GM23338 (cell line): ENCODE data around the gene TSC22D1. TPM values are rescaled to one million over a fixed set of nuclear protein-coding genes. Genes with fewer than 3 reads are reported as not detected.

Experiments
- ATAC-seq: fragments of 200-7000 bp; cut with Tn5 transposase; 3 replicates; pipeline ENCODE4 v1.9.1; 2020
- DNase-seq: peaks from one replicate; pipeline ENCODE4 v3.0.0-alpha.2; 2015; ENCODE audit warnings: low spot score
- H2AFZ ChIP-seq: fragments of 200-600 bp; sonication (generic); 2 replicates; pipeline ENCODE4 v1.8.0; 2016; ENCODE audit warnings: antibody characterized with exemption, mild to moderate bottlenecking, moderate library complexity
- H3F3A ChIP-seq: fragments of 200-600 bp; sonication (generic); replicated peaks from 2 replicates; pipeline ENCODE4 v1.8.0; 2017; ENCODE audit warnings: antibody characterized with exemption, mixed run types, low read depth
- H3K27ac ChIP-seq: fragments of 200-600 bp; sonication (generic); 2 replicates; pipeline ENCODE4 v1.6.1; 2016; ENCODE audit warnings: low read depth
- H3K27me3 ChIP-seq: fragments of 200-600 bp; sonication (generic); 2 replicates; pipeline ENCODE4 v1.8.0; 2016; ENCODE audit warnings: mild to moderate bottlenecking, mixed run types, moderate library complexity; ENCODE audit not compliant: insufficient read depth
- H3K36me3 ChIP-seq: fragments of 200-600 bp; sonication (generic); 2 replicates; pipeline ENCODE4 v1.8.0; 2016; ENCODE audit warnings: mild to moderate bottlenecking; ENCODE audit not compliant: insufficient read depth
- H3K4me1 ChIP-seq: fragments of 200-600 bp; sonication (generic); 2 replicates; pipeline ENCODE4 v1.8.0; 2016; ENCODE audit warnings: mild to moderate bottlenecking, moderate library complexity; ENCODE audit not compliant: insufficient read depth
- H3K4me2 ChIP-seq: fragments of 200-600 bp; sonication (generic); 2 replicates; pipeline ENCODE4 v1.7.1; 2017; ENCODE audit warnings: mixed run types
- H3K4me3 ChIP-seq: fragments of 200-600 bp; sonication (generic); 2 replicates; pipeline ENCODE4 v1.6.1; 2016; ENCODE audit warnings: mixed run types
- H3K79me2 ChIP-seq: fragments of 200-600 bp; sonication (generic); replicated peaks from 2 replicates; pipeline ENCODE4 v1.8.0; 2017; ENCODE audit warnings: mild to moderate bottlenecking; ENCODE audit not compliant: insufficient read depth
- H3K9me2 ChIP-seq: fragments of 200-600 bp; sonication (generic); 2 replicates; pipeline ENCODE4 v1.8.0; 2017; ENCODE audit not compliant: insufficient read depth
- H4K20me1 ChIP-seq: fragments of 200-600 bp; sonication (generic); replicated peaks from 2 replicates; pipeline ENCODE4 v1.8.0; 2017; ENCODE audit warnings: mild to moderate bottlenecking; ENCODE audit not compliant: insufficient read depth
- H3K27ac Mint-ChIP-seq: 2 replicates; pipeline ENCODE4 v1.8.0; 2020; ENCODE audit warnings: inconsistent platforms, mild to moderate bottlenecking, moderate library complexity, mixed read lengths
- H3K27me3 Mint-ChIP-seq: 3 replicates; pipeline ENCODE4 v1.8.0; 2022; ENCODE audit warnings: low read depth, mild to moderate bottlenecking, moderate library complexity, mixed read lengths, inconsistent platforms; ENCODE audit not compliant: insufficient read depth, poor library complexity
- H3K36me3 Mint-ChIP-seq: 3 replicates; pipeline ENCODE4 v1.8.0; 2021; ENCODE audit warnings: low read depth, mild to moderate bottlenecking, inconsistent platforms, moderate library complexity, mixed read lengths
- H3K4me1 Mint-ChIP-seq: 3 replicates; pipeline ENCODE4 v1.8.0; 2020; ENCODE audit warnings: mild to moderate bottlenecking, inconsistent platforms, mixed read lengths
- H3K4me3 Mint-ChIP-seq: 3 replicates; pipeline ENCODE4 v1.8.0; 2021; ENCODE audit warnings: moderate library complexity, mild to moderate bottlenecking, inconsistent platforms, mixed read lengths
- H3K9me3 Mint-ChIP-seq: 3 replicates; pipeline ENCODE4 v1.8.0; 2020; ENCODE audit warnings: moderate library complexity, mild to moderate bottlenecking, inconsistent platforms, mixed read lengths
- CREB1 ChIP-seq: fragments of 250-450 bp; sonication (Bioruptor Pico); IDR thresholded peaks from 2 replicates; pipeline ENCODE4 v1.5.0; 2020; ENCODE audit warnings: low read depth, mild to moderate bottlenecking, moderate library complexity
- EZH2 ChIP-seq: fragments of 200-600 bp; sonication (generic); IDR thresholded peaks from one replicate; pipeline ENCODE4 v1.8.0; 2017; ENCODE audit warnings: antibody characterized with exemption, mild to moderate bottlenecking, low read depth; ENCODE audit not compliant: unreplicated experiment
- EZH2phosphoT487 ChIP-seq: fragments of 200-600 bp; sonication (generic); IDR thresholded peaks from one replicate; pipeline ENCODE4 v1.8.1; 2018; ENCODE audit warnings: antibody characterized with exemption; ENCODE audit not compliant: unreplicated experiment
- JUNB ChIP-seq: IDR thresholded peaks from one replicate; pipeline ENCODE4 v1.6.1; 2016; ENCODE audit warnings: antibody characterized with exemption; ENCODE audit not compliant: unreplicated experiment
- POLR2AphosphoS5 ChIP-seq: IDR thresholded peaks from 2 replicates; pipeline ENCODE4 v1.6.1; 2016; ENCODE audit warnings: antibody characterized with exemption, low read depth
- STAT1 ChIP-seq: IDR thresholded peaks from one replicate; pipeline ENCODE4 v1.6.1; 2016; ENCODE audit warnings: antibody characterized with exemption; ENCODE audit not compliant: unreplicated experiment
- ZNF114 ChIP-seq: fragments of 250-450 bp; sonication (Bioruptor Pico); IDR thresholded peaks from 2 replicates; pipeline ENCODE4 v1.5.0; 2020; ENCODE audit warnings: mild to moderate bottlenecking, moderate library complexity
- ZNF331 ChIP-seq: fragments of 250-450 bp; sonication (Bioruptor Pico); IDR thresholded peaks from 2 replicates; pipeline ENCODE4 v1.5.0; 2020; ENCODE audit warnings: low read depth, mild to moderate bottlenecking, moderate library complexity
- polyA plus RNA-seq: library from polyadenylated mRNA; unstranded; fragments of >200 nt; fragmentation: Nextera tagmentation; extraction: Ambion mirVana; gene quantifications from 2 replicates; pipeline ENCODE4 v1.2.1, GENCODE V29; 2016
- total RNA-seq: library from RNA; depleted of rRNA; stranded (reverse); fragments of >200 nt; shearing (Covaris generic); gene quantifications from 2 replicates; pipeline ENCODE4 v1.2.3, GENCODE V29; 2014
- TF ChIP-seq, protein P1 (sequence below), 2 experiments: fragments of 200-600 bp in 1 of 2; sonication (generic) in 1 of 2; conservative IDR thresholded peaks; 2 replicates each; pipeline versions ENCODE4 v1.5.1 to v1.6.1; 2016 to 2017; ENCODE audit warnings: antibody characterized with exemption in 2 of 2, low read depth in 2 of 2, mild to moderate bottlenecking in 2 of 2, moderate library complexity in 1 of 2
- TF ChIP-seq, protein P2 (sequence below): fragments of 250-450 bp; sonication (Bioruptor Pico); IDR thresholded peaks from 2 replicates; pipeline ENCODE4 v1.5.0; 2020; ENCODE audit warnings: mild to moderate bottlenecking, moderate library complexity
- TF ChIP-seq, protein P3 (sequence below): IDR thresholded peaks from one replicate; pipeline ENCODE4 v1.6.1; 2018; ENCODE audit warnings: antibody characterized with exemption; ENCODE audit not compliant: unreplicated experiment
- TF ChIP-seq, protein P4 (sequence below): IDR thresholded peaks from 2 replicates; pipeline ENCODE4 v1.6.1; 2016; ENCODE audit warnings: antibody characterized with exemption

Gene TSC22D1
- total and polyA plus RNA-seq, 2 experiments from 2014 or later, result 58.5 to 114 TPM

DNA sequence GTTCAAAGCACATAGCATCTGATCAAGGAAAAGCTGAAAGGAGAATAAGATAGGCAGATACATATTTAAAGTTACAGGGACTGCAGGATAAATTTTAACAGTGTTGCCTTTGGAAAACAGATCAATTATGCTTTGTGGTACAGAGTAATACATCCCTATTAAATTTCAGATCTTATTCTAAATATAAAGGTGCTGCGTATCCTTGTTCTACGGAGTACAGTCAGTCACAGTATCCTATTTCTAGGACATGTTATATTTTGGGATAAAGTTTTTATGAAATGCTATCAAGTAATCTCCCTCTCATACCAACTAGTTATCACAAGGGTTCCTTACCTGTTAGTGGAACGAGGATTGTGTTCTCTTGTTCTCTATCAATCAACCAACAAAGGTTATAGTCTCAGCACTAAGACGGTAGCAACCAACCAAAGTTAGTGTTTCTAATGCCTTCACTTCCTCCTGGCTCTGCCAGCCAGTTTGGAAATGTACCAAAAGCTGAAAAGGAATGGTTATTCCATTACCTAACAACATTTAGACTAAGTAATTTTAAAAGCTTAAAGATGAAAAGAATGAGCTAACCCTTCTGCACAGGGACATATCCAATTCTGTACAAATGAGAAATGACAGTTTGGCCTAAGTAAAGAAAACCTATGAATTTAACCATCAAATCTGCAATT, 35.2 kb downstream of the TSC22D1 start:
- Mint-ChIP-seq H3K27ac (no peak overlapping the region), H3K9me3 (no peaks in the 10 kb centered on the region), H3K4me3 (no peak overlapping the region), H3K27me3 (no peaks in the 10 kb centered on the region), H3K36me3 (peaks cover 7% of the 10 kb centered on the region; the same call in 2 of the 3 replicates), H3K4me1 (peaks cover 8% of the 10 kb centered on the region; the same call in 2 of the 3 replicates)
- H3K36me3 ChIP-seq, result no peaks in the 10 kb centered on the region
- no peak for DNase-seq
- H3F3A ChIP-seq, result no peaks in the 10 kb centered on the region
- no peaks in the 10 kb centered on the region for H3K9me2 ChIP-seq
- TF ChIP-seq STAT1 (no peak), EZH2phosphoT487 (no peak), ZNF114 (CRISPR knock-in tag) (no peak), CREB1 (CRISPR knock-in tag) (no peak), EZH2 (no peak), ZNF331 (CRISPR knock-in tag) (no peak), POLR2AphosphoS5 (no peak), JUNB (no peak)
- TF ChIP-seq, protein P1, sequence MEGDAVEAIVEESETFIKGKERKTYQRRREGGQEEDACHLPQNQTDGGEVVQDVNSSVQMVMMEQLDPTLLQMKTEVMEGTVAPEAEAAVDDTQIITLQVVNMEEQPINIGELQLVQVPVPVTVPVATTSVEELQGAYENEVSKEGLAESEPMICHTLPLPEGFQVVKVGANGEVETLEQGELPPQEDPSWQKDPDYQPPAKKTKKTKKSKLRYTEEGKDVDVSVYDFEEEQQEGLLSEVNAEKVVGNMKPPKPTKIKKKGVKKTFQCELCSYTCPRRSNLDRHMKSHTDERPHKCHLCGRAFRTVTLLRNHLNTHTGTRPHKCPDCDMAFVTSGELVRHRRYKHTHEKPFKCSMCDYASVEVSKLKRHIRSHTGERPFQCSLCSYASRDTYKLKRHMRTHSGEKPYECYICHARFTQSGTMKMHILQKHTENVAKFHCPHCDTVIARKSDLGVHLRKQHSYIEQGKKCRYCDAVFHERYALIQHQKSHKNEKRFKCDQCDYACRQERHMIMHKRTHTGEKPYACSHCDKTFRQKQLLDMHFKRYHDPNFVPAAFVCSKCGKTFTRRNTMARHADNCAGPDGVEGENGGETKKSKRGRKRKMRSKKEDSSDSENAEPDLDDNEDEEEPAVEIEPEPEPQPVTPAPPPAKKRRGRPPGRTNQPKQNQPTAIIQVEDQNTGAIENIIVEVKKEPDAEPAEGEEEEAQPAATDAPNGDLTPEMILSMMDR (conservative IDR thresholded peaks at IDR 0.05; ENCODE audit: low read depth in 2 of 2), result no peak
- TF ChIP-seq, protein P2, sequence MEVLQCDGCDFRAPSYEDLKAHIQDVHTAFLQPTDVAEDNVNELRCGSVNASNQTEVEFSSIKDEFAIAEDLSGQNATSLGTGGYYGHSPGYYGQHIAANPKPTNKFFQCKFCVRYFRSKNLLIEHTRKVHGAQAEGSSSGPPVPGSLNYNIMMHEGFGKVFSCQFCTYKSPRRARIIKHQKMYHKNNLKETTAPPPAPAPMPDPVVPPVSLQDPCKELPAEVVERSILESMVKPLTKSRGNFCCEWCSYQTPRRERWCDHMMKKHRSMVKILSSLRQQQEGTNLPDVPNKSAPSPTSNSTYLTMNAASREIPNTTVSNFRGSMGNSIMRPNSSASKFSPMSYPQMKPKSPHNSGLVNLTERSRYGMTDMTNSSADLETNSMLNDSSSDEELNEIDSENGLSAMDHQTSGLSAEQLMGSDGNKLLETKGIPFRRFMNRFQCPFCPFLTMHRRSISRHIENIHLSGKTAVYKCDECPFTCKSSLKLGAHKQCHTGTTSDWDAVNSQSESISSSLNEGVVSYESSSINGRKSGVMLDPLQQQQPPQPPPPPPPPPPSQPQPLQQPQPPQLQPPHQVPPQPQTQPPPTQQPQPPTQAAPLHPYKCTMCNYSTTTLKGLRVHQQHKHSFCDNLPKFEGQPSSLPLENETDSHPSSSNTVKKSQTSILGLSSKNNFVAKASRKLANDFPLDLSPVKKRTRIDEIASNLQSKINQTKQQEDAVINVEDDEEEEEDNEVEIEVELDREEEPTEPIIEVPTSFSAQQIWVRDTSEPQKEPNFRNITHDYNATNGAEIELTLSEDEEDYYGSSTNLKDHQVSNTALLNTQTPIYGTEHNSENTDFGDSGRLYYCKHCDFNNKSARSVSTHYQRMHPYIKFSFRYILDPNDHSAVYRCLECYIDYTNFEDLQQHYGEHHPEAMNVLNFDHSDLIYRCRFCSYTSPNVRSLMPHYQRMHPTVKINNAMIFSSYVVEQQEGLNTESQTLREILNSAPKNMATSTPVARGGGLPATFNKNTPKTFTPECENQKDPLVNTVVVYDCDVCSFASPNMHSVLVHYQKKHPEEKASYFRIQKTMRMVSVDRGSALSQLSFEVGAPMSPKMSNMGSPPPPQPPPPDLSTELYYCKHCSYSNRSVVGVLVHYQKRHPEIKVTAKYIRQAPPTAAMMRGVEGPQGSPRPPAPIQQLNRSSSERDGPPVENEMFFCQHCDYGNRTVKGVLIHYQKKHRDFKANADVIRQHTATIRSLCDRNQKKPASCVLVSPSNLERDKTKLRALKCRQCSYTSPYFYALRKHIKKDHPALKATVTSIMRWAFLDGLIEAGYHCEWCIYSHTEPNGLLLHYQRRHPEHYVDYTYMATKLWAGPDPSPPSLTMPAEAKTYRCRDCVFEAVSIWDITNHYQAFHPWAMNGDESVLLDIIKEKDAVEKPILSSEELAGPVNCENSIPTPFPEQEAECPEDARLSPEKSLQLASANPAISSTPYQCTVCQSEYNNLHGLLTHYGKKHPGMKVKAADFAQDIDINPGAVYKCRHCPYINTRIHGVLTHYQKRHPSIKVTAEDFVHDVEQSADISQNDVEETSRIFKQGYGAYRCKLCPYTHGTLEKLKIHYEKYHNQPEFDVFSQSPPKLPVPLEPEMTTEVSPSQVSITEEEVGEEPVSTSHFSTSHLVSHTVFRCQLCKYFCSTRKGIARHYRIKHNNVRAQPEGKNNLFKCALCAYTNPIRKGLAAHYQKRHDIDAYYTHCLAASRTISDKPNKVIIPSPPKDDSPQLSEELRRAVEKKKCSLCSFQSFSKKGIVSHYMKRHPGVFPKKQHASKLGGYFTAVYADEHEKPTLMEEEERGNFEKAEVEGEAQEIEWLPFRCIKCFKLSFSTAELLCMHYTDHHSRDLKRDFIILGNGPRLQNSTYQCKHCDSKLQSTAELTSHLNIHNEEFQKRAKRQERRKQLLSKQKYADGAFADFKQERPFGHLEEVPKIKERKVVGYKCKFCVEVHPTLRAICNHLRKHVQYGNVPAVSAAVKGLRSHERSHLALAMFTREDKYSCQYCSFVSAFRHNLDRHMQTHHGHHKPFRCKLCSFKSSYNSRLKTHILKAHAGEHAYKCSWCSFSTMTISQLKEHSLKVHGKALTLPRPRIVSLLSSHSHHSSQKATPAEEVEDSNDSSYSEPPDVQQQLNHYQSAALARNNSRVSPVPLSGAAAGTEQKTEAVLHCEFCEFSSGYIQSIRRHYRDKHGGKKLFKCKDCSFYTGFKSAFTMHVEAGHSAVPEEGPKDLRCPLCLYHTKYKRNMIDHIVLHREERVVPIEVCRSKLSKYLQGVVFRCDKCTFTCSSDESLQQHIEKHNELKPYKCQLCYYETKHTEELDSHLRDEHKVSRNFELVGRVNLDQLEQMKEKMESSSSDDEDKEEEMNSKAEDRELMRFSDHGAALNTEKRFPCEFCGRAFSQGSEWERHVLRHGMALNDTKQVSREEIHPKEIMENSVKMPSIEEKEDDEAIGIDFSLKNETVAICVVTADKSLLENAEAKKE (CRISPR knock-in tag), result no peak
- TF ChIP-seq, protein P3, sequence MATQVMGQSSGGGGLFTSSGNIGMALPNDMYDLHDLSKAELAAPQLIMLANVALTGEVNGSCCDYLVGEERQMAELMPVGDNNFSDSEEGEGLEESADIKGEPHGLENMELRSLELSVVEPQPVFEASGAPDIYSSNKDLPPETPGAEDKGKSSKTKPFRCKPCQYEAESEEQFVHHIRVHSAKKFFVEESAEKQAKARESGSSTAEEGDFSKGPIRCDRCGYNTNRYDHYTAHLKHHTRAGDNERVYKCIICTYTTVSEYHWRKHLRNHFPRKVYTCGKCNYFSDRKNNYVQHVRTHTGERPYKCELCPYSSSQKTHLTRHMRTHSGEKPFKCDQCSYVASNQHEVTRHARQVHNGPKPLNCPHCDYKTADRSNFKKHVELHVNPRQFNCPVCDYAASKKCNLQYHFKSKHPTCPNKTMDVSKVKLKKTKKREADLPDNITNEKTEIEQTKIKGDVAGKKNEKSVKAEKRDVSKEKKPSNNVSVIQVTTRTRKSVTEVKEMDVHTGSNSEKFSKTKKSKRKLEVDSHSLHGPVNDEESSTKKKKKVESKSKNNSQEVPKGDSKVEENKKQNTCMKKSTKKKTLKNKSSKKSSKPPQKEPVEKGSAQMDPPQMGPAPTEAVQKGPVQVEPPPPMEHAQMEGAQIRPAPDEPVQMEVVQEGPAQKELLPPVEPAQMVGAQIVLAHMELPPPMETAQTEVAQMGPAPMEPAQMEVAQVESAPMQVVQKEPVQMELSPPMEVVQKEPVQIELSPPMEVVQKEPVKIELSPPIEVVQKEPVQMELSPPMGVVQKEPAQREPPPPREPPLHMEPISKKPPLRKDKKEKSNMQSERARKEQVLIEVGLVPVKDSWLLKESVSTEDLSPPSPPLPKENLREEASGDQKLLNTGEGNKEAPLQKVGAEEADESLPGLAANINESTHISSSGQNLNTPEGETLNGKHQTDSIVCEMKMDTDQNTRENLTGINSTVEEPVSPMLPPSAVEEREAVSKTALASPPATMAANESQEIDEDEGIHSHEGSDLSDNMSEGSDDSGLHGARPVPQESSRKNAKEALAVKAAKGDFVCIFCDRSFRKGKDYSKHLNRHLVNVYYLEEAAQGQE, result no peak
- TF ChIP-seq, protein P4, sequence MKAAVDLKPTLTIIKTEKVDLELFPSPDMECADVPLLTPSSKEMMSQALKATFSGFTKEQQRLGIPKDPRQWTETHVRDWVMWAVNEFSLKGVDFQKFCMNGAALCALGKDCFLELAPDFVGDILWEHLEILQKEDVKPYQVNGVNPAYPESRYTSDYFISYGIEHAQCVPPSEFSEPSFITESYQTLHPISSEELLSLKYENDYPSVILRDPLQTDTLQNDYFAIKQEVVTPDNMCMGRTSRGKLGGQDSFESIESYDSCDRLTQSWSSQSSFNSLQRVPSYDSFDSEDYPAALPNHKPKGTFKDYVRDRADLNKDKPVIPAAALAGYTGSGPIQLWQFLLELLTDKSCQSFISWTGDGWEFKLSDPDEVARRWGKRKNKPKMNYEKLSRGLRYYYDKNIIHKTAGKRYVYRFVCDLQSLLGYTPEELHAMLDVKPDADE, result no peak
- ATAC-seq, result no peak
- H3K4me2 ChIP-seq, result no peak overlapping the region
- no peaks in the 10 kb centered on the region for H3K27me3 ChIP-seq
- H3K79me2 ChIP-seq, result peaks cover 49% of the 10 kb centered on the region
- no peak overlapping the region for H2AFZ ChIP-seq
- H3K4me1 ChIP-seq, result peaks cover 5% of the 10 kb centered on the region; the same call in 1 of the 2 replicates
- H3K4me3 ChIP-seq, result no peak overlapping the region
- H4K20me1 ChIP-seq, result peaks cover 10% of the 10 kb centered on the region
- no peak overlapping the region for H3K27ac ChIP-seq
